IMR-90 (cell line): Measurements from ENCODE around the gene NRDC. TPM values are rescaled to one million over a fixed set of nuclear protein-coding genes. Genes with fewer than 3 reads are reported as not detected.

Experiments
- ATAC-seq: fragments of 200-7000 bp; cut with Tn5 transposase; 2 replicates; pipeline ENCODE4 v1.9.1; 2020; ENCODE audit warnings: low read depth, mild to moderate bottlenecking, moderate library complexity
- BruUV-seq: library from RNA; stranded (reverse); fragments of 400-500 nt; replicated peaks from 2 replicates; lab custom pipeline; 2021; lab: Mats Ljungman, UMichigan
- CTCF ChIA-PET: fragments of 300-600 bp; formaldehyde crosslinking; extraction: SDS; loops from one replicate; lab custom pipeline; 2021; ENCODE audit warnings: antibody characterized with exemption; lab: Yijun Ruan, JAX
- POLR2A ChIA-PET: fragments of 300-600 bp; sonication (Branson Sonifier 250); formaldehyde crosslinking; loops from one replicate; lab custom pipeline; 2022; ENCODE audit warnings: antibody characterized with exemption; ENCODE audit not compliant: unreplicated experiment; lab: Charles Lee
- DNase-seq: peaks from one replicate; pipeline ENCODE4 v3.0.0; 2013
- H2AFZ ChIP-seq: replicated peaks from 2 replicates; pipeline ENCODE3; 2013; ENCODE audit warnings: low read length, mild to moderate bottlenecking; ENCODE audit not compliant: poor library complexity
- H2AK5ac ChIP-seq: 2 replicates; pipeline ENCODE4 v1.6.1; 2013; ENCODE audit warnings: low read depth, low read length, inconsistent platforms
- H2AK9ac ChIP-seq: replicated peaks from 2 replicates; pipeline ENCODE3; 2013; ENCODE audit warnings: mild to moderate bottlenecking, low read depth, low read length, moderate library complexity; ENCODE audit not compliant: poor library complexity
- H2BK120ac ChIP-seq: 2 replicates; pipeline ENCODE4 v1.6.1; 2013; ENCODE audit warnings: low read depth, low read length, inconsistent platforms
- H2BK15ac ChIP-seq: 3 replicates; pipeline ENCODE4 v1.6.1; 2013; ENCODE audit warnings: low read depth, low read length, inconsistent platforms
- H2BK20ac ChIP-seq: 2 replicates; pipeline ENCODE4 v1.6.1; 2013; ENCODE audit warnings: low read depth, mild to moderate bottlenecking, inconsistent platforms, low read length, moderate library complexity
- H2BK5ac ChIP-seq: 2 replicates; pipeline ENCODE4 v1.6.1; 2013; ENCODE audit warnings: mild to moderate bottlenecking, low read depth, low read length, inconsistent platforms; ENCODE audit not compliant: poor library complexity, severe bottlenecking
- H3K14ac ChIP-seq: replicated peaks from 2 replicates; pipeline ENCODE4 v1.6.1; 2013; ENCODE audit warnings: low read depth, low read length, inconsistent platforms
- H3K18ac ChIP-seq: 2 replicates; pipeline ENCODE4 v1.6.1; 2013; ENCODE audit warnings: low read depth, low read length, control low read depth
- H3K23ac ChIP-seq: 2 replicates; pipeline ENCODE4 v1.6.1; 2013; ENCODE audit warnings: low read depth, low read length, inconsistent platforms
- H3K27ac ChIP-seq: 2 replicates; pipeline ENCODE4 v1.5.1; 2013; ENCODE audit warnings: mild to moderate bottlenecking, control low read depth, low read length; ENCODE audit not compliant: insufficient read depth
- H3K27me3 ChIP-seq: 2 replicates; pipeline ENCODE4 v1.6.1; 2013; ENCODE audit warnings: low read length; ENCODE audit not compliant: control insufficient read depth, insufficient read depth
- H3K36me3 ChIP-seq: 2 replicates; pipeline ENCODE4 v1.6.1; 2013; ENCODE audit warnings: low read length, mixed read lengths; ENCODE audit not compliant: control insufficient read depth, insufficient read depth
- H3K4ac ChIP-seq: 2 replicates; pipeline ENCODE4 v1.6.1; 2013; ENCODE audit warnings: low read depth, low read length, inconsistent platforms
- H3K4me1 ChIP-seq: 2 replicates; pipeline ENCODE4 v1.6.1; 2013; ENCODE audit warnings: low read length, mixed read lengths; ENCODE audit not compliant: control insufficient read depth, insufficient read depth
- H3K4me2 ChIP-seq: 2 replicates; pipeline ENCODE4 v1.6.1; 2013; ENCODE audit warnings: low read depth, mild to moderate bottlenecking, control low read depth, low read length, moderate library complexity
- H3K4me3 ChIP-seq: 2 replicates; pipeline ENCODE4 v1.5.1; 2013; ENCODE audit warnings: low read depth, mild to moderate bottlenecking, control low read depth, low read length, moderate library complexity; ENCODE audit not compliant: insufficient read depth
- H3K56ac ChIP-seq: 2 replicates; pipeline ENCODE4 v1.6.1; 2013; ENCODE audit warnings: low read length, inconsistent platforms; ENCODE audit not compliant: insufficient read depth; ENCODE audit errors: extremely low read depth
- H3K79me1 ChIP-seq, 2 experiments: 2 replicates each; pipeline ENCODE4 v1.6.1; 2013; ENCODE audit warnings: low read length in 2 of 2, inconsistent platforms in 1 of 2, low read depth in 1 of 2
- H3K9ac ChIP-seq: 2 replicates; pipeline ENCODE4 v1.6.1; 2013; ENCODE audit warnings: low read depth, low read length, control low read depth
- H3K9me1 ChIP-seq: 2 replicates; pipeline ENCODE4 v1.6.1; 2013; ENCODE audit warnings: low read length, inconsistent platforms; ENCODE audit not compliant: insufficient read depth
- H3K9me3 ChIP-seq: 2 replicates; pipeline ENCODE4 v1.6.1; 2013; ENCODE audit warnings: low read length; ENCODE audit not compliant: control insufficient read depth, insufficient read depth
- H4K20me1 ChIP-seq: 2 replicates; pipeline ENCODE4 v1.6.1; 2013; ENCODE audit warnings: low read length, inconsistent platforms; ENCODE audit not compliant: insufficient read depth
- H4K5ac ChIP-seq: 2 replicates; pipeline ENCODE4 v1.6.1; 2013; ENCODE audit warnings: mild to moderate bottlenecking, low read depth, low read length, control low read depth
- H4K8ac ChIP-seq, 2 experiments: 2 replicates each; pipeline ENCODE4 v1.6.1; 2013; ENCODE audit warnings: low read depth in 2 of 2, low read length in 2 of 2, control low read depth in 1 of 2, inconsistent platforms in 1 of 2
- H4K91ac ChIP-seq: 2 replicates; pipeline ENCODE4 v1.6.1; 2013; ENCODE audit warnings: low read depth, low read length, inconsistent platforms; ENCODE audit not compliant: insufficient read depth
- BHLHE40 ChIP-seq: fragments of 150-350 bp; IDR thresholded peaks from 2 replicates; pipeline ENCODE4 v1.6.1; 2016; ENCODE audit warnings: mild to moderate bottlenecking, low read depth, low read length
- CEBPB ChIP-seq: IDR thresholded peaks from 2 replicates; pipeline ENCODE4 v1.6.1; 2012; ENCODE audit warnings: low read depth, low read length, improper control_type of control experiment
- USF2 ChIP-seq: fragments of 150-350 bp; IDR thresholded peaks from 2 replicates; pipeline ENCODE4 v1.6.1; 2017; ENCODE audit warnings: mild to moderate bottlenecking, antibody characterized with exemption, low read length, low read depth
- WGBS, 2 experiments: methylation state at CpG; one replicate each; pipeline versions ENCODE4 v1.1.5 to v1.1.7; 2013; ENCODE audit warnings: missing lambda C conversion rate in 2 of 2; ENCODE audit not compliant: insufficient read length in 1 of 2; ENCODE audit errors: extremely low coverage in 2 of 2; 5-methylcytosine and 5-hydroxymethylcytosine counted together
- dilution Hi-C: fragments of 300-500 bp; cut with HindIII; formaldehyde crosslinking; loops from one replicate; pipeline ENCODE4 v1.14.3; 2018; ENCODE audit warnings: low sequenced_read_pairs; ENCODE audit not compliant: unreplicated experiment
- in situ Hi-C: fragments of 300-500 bp; cut with MboI; formaldehyde crosslinking; loops from 3 replicates; pipeline ENCODE4 v1.14.3; 2019; ENCODE audit warnings: low sequenced_read_pairs, inconsistent platforms, mixed read lengths
- intact Hi-C: fragments of 100-400 bp; cut with micrococcal nuclease; formaldehyde crosslinking; loops from 2 replicates; pipeline ENCODE4 v1.10.0; 2022
- polyA plus RNA-seq, 3 experiments: library from polyadenylated mRNA; depleted of rRNA; stranded (reverse); fragments of >200 nt; gene quantifications; 2 replicates each; pipeline ENCODE4 v1.2.3, GENCODE V29; 2012; ENCODE audit warnings: low replicate concordance in 1 of 3
- total RNA-seq: library from RNA; depleted of rRNA; stranded (reverse); fragments of >200 nt; gene quantifications from 2 replicates; pipeline ENCODE4 v1.2.3, GENCODE V29; 2012

Gene NRDC
- total and polyA plus RNA-seq, 2 of the 4 experiments (the other 2 are of a cell fraction), result 75.8 to 84.7 TPM

- H3K23ac ChIP-seq, result no peak overlapping the region
- peaks cover 12% of the 10 kb centered on the region; the same call in 1 of the 2 replicates for H3K9me1 ChIP-seq
- in situ Hi-C loops (no loop called here), intact Hi-C loops (no loop called here), dilution Hi-C loops (no loop called here)
- no CpG with 5 or more reads among the region's 4 CpGs for WGBS, 2 experiments
- H4K91ac ChIP-seq, result no peak overlapping the region; the same call in 1 of the 2 replicates
- no peak overlapping the region for H3K9ac ChIP-seq
- no TSS peak for BruUV-seq
- peak overlapping the region; percentile 62; the same call in 1 of the 2 replicates for H3K27ac ChIP-seq
- no peak overlapping the region; the same call in 1 of the 2 replicates for H3K14ac ChIP-seq
- CTCF ChIA-PET, result interaction anchor here (1.3 kb wide), 1 partner anchor 16 kb away, joined by 3 read pairs; no protein-coding TSS in a partner anchor
- no peak overlapping the region for H2AFZ ChIP-seq
- H2AK9ac ChIP-seq, result peak overlapping the region; percentile 88
- 0 out of 4 replicates have a peak overlapping the region, but pooled peaks of 1 of the 2 experiments have one; percentile 12 for H4K8ac ChIP-seq
- no peak overlapping the region for H2BK15ac ChIP-seq
- no peak overlapping the region for H2BK120ac ChIP-seq
- H3K4me3 ChIP-seq, result no peak overlapping the region
- no peak overlapping the region for H2AK5ac ChIP-seq
- POLR2A ChIA-PET, result no interaction called here
- H3K27me3 ChIP-seq, result no peaks in the 10 kb centered on the region
- H4K5ac ChIP-seq, result no peak overlapping the region
- H3K4me2 ChIP-seq, result 0 out of 2 replicates have a peak overlapping the region, but pooled peaks have one; percentile 1
- no peak overlapping the region for H2BK20ac ChIP-seq
- peak; percentile 63 for DNase-seq
- peaks cover 6% of the 10 kb centered on the region for H3K4me1 ChIP-seq
- peak overlapping the region; percentile 0; the same call in 1 of the 2 replicates for H3K18ac ChIP-seq
- H3K36me3 ChIP-seq, result peaks cover 48% of the 10 kb centered on the region
- H3K79me1 ChIP-seq, result peaks cover 0 to 19% of the 10 kb centered on the region in 2 experiments; a peak in 2 of 4 replicates
- ATAC-seq, result peak; percentile 82
- peak overlapping the region; percentile 79 for H2BK5ac ChIP-seq
- no peak overlapping the region for H3K56ac ChIP-seq
- peak; percentile 38; the same call in 1 of the 2 replicates for TF ChIP-seq USF2
- no peak for TF ChIP-seq CEBPB
- TF ChIP-seq BHLHE40, result peak; percentile 29; the same call in 1 of the 2 replicates
- H4K20me1 ChIP-seq, result peaks cover 8% of the 10 kb centered on the region
- no peak overlapping the region for H3K4ac ChIP-seq
- no peaks in the 10 kb centered on the region for H3K9me3 ChIP-seq
Measured at GRCh38 chr1:51784997-51785421, 93.5 kb downstream of the NRDC start.
